ENCODE results near the gene KRT84.

DNA sequence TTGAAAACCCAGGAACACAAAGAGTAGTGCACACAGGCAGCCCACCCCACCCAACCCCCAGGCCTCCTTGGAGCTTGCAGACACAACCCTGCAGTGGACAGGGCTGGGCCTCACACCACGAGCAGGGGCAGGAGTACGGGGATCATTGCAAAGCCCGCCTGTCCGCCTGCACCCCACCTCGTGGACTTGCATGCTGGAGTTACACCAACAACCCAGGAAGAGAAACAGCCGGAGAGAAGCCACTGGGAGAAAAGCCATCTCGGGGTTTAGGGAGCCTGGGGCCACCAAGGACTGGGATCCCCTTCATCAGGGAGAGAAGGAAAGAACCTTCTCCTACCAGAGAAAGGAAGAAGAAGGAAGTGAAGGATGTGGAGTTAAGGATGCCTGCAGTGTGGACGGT, 8.2 kb downstream of the KRT84 start:
- TF ChIP-seq EZH2 (IDR thresholded peaks at IDR 0.05; ENCODE audit: low read length, unreplicated experiment): no peak
- no peak for TF ChIP-seq EZH2phosphoT487 (IDR thresholded peaks at IDR 0.05; ENCODE audit: borderline replicate concordance, low read length)

All from PC-3 (cell line).